HG03439 (cell line): ENCODE results near the gene TTYH3.

Source experiments
- ATAC-seq: cut with Tn5 transposase; IDR thresholded peaks from one replicate; pipeline ENCODE4 v1.9.1; 2021; ENCODE audit warnings: mild to moderate bottlenecking, moderate library complexity; ENCODE audit not compliant: unreplicated experiment

The TTYH3 gene

DNA sequence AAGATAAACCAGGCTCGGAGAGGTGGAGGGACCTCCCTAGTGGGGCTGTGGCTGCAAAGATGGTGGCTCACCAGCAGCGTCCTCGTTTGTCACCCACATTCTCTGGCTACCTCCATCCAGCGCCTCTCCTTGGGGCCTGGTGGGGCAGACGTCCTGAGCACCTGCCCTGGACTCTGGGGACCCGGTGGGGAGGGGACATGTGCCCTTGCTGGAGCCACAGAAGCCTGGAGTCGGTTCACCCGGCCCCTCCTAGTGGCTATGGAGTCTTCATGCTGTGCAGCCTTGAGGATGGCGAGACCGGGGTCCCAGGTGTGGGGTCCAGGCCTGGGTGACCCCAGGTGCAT, 14.5 kb downstream of the TTYH3 start:
- ATAC-seq: no peak

DNA sequence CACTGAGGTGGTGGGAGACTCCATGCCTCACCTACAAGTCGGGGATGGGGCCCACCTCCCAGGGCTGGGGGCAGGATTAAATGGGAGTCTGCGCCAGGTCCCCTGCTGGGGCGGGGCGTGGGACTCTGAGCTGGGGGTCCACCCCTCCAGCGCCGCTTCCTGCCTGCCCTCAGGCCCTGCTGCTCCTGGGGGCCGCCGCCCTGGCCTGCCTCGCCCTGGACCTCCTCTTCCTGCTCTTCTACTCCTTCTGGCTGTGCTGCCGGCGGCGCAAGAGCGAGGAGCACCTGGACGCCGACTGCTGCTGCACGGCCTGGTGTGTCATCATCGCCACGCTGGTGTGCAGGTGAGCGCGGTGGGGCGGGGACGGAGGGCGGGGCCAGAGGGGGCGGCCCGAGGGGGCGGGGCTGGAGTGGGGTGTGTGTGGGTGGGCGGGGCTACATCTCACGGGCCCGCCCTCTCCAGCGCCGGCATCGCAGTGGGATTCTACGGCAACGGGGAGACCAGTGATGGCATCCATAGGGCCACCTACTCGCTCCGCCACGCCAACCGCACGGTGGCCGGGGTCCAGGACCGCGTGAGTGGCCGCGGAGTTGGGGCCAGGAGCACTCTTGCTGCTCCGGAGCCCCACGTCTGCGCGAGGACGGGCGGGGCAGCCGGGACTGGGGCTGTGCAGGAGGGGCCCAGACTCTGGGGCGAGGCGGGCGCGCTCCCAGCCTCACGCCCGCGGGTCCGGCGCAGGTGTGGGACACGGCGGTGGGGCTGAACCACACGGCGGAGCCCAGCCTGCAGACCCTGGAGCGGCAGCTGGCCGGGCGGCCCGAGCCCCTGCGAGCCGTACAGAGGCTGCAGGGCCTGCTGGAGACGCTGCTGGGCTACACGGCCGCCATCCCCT, 15.1 kb downstream of the TTYH3 start:
- ATAC-seq: no peak

DNA sequence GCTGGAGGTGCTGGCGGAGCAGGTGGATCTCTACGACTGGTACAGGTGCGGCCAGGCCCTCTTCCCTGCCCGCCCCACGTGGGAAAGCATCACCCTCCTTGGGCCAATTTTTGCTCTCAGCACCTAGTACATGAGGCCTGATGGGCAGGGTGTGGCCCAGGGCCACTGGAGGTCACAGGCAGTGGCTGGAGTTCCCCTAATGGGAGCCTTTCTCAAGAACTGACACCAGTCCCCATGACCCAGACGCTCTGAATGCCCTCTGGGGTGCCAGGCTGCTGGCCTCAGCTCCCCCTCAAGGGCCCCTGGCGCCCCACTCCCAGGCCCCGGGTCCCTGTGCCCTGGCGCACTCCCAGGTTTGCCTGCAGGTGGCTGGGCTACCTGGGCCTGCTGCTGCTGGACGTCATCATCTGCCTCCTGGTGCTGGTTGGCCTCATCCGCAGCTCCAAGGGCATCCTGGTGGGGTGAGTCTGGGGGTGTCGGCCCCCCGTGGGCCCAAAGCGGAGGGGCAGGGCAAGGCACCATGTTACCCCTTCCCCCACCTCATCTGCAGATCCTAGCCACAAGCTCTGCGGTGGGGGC, 15.9 kb downstream of the TTYH3 start:
- no peak for ATAC-seq

DNA sequence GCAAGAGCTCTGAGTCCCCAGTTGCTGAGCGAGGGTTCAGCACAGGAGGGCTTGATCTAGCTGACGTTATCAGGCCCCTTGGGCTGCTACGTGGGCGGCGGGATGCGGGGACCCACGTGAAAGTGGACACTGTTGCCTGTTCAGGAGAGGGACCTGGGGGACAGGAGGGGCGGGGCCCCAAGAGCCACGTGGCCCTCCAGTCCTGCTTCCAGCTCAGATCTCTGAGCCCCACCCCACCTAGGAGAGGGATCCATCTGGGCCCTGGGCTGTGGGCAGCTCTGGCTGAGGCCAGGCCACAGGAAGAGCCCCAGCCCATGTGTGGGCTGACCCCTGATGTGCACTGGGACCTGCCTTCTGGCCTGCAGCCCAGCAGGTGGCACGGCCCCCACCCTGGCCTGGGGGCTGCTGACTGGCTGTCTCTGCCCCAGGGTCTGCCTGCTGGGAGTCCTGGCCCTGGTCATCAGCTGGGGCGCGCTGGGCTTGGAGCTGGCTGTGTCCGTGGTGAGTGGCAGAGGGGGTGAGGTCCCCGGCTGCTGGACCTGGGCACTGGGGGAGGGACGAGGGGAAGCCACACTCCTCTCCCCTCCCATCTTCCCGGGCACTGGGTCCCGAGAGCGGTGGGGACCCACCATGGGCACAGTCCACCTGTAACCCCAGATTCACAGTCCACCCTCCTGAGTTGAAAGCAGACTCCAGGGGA, 17.5 kb downstream of the TTYH3 start:
- no peak for ATAC-seq

DNA sequence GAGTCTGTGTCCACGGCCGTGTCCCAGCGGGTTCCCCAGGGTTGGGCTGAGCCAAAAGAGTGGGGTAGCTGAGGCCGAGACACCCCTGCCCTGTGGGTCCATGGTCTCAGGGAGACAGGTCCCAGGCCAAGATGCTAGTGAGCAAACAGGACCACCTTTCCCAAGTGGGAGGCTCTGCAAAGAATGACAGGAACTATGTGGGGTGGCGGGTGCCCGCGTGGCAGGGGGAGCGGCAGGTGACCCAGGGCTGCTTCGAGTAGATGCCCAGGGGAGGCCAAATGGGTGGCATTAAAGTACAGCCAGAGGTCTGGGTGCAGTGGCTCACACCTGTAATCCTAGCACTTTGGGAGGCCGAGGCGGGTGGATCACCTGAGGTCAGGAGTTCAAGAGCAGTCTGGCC, 18.2 kb downstream of the TTYH3 start:
- no peak for ATAC-seq

DNA sequence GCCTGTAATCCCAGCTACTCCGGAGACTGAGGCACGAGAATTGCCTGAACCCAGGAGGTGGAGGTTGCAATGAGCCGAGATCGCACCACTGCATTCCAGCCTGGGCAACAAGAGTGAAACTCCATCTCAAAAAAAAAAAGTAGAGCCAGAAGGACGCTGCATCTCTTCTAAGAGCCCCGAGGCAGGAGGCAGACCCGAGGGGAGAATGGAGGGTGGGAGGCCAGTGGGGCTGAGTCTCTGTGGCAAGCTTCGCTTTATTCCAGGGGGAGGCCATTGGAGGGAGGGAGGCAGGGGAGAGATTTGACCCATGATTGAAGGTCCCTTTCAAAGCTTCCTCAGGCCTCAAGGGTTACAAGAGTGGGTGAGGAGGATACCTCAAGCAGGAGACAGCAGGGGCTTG, 18.7 kb downstream of the TTYH3 start:
- ATAC-seq: no peak

DNA sequence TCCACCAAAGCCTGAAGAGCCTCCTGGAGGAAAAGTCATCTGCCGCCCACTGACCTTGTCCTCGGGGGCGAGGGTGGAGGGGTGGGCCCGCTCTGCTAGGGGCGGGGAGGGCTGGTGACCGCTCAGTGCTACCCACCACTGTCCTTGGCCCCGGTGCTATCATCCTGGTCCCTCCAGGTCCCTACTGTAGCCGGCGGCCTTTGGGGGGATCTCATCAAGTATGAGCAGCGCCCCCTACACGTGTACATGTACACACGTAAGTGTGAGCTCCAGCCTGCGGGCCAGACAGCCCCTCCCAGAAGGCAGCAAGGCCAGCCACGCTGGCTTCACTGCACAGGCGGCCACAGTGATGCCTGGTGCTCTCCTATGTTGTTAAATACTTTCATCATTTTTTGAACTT, 19.6 kb downstream of the TTYH3 start:
- ATAC-seq: no peak

DNA sequence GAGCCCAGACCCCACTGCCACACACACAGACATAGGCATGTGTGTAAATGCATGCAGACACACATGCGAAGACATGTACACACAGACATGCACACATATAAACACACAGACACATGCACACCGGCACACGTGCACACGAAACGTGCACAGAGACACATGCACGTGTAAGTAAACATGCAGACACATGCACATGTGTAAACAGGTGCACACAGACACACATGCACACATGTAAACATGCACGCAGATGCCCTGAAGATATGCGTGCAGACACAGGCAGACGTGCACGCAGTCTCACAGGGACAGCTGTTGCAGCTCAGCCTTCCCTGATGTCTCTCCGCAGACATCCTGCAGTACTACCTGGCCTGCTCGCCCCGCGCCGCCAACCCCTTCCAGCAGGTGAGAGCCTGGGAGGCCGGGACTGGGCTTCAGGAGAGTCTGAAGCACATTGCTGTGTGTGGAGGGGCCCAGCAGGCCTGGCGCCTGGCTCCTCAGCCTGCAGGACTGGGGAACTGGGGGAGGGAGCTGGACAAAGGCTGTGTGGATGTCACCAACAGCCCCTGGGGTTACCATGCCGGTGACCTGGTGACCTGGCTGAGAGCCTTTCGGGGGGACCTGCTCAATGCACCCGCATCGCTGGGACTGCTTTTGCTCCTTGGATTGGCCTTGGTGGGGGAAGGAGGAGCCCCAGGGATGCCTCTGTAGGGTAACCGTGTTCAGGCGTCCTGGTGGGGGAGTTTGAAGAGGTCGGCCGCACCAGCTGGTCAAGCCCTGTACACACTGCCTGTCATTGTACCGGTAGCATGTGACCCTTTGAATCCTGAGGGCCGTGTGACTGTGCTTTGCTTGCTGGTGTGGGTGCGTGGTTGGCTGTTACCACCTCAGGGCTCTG, 20.3 kb downstream of the TTYH3 start:
- ATAC-seq: no peak

DNA sequence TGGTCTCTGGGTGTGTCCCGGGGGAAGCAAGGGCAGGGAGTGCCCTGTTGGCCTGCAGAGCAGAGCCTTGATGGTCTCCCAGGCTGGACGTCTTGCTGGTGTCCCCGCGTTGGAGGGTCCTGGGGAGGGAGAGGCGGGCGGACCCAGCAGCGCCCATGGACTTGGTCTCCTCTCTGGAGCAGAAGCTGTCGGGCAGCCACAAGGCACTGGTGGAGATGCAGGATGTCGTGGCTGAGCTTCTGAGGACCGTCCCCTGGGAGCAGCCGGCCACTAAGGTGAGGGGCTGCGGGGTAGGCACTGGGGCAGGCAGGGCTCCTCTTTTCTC, 20.9 kb downstream of the TTYH3 start:
- ATAC-seq: no peak

DNA sequence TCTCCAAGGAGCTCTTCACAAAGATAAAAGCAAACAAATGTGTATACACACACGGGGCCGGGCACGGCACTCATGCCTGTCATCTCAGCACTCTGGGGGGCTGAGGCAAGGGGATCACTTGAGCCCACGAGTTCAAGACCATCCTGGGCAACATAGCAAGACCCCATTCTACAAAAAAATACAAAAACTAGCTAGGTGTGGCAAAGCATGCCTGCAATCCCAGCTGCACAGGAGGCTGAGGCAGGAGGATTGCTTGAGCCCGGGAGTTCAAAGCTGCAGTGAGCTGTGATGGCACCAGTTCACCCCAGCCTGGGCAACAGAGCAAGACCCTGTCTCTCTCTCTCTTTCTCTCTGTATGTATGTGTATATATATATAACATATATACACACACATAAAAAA, 22.3 kb downstream of the TTYH3 start:
- no peak for ATAC-seq

DNA sequence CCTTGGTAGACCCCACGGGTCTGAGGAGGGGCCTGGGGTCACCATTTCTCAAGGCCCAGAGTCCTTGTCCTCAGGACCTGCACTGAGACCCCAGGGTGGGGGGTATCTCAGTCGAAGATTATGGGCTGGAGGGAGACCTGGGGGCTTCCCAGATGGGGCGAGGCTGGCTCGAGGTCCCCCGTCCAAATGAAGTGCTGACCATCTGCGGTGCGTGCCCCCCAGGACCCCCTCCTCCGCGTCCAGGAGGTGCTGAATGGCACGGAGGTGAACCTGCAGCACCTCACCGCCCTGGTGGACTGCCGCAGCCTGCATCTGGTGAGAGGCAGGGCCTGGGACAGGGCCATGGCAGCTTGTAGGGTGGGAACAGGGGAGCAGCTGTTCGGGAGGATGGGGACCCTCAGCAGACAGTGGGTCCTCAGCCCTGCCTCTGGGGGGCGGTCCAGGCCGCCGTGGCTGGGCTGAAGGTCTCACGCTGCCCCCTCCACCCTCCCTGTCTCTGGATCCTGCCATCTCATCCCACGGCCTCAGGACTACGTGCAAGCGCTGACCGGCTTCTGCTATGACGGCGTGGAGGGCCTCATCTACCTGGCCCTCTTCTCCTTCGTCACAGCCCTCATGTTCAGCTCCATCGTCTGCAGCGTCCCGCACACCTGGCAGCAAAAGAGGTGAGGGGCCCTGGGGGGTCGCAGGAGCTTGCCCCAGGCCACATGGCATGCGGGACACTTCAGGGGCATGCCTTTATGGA, 24.3 kb downstream of the TTYH3 start:
- ATAC-seq: no peak

DNA sequence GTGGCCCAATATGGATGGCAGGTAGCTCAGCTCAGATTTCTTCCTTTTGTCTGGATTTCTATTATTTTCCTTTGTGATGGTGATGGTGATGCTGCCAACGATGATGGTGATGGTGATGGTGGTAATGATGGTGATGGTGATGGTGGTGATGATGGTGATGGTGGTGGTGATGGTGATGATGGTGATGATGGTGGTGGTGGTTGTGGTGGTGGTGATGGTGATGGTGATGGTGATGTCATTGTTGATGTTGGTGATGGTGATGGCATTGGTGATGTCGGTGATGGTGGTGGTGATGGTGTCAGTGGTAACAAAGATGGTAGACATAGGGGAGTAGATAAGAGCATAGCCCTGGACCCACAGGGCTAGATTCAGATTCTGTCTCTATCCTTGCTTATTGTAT, 25.4 kb downstream of the TTYH3 start:
- no peak for ATAC-seq

DNA sequence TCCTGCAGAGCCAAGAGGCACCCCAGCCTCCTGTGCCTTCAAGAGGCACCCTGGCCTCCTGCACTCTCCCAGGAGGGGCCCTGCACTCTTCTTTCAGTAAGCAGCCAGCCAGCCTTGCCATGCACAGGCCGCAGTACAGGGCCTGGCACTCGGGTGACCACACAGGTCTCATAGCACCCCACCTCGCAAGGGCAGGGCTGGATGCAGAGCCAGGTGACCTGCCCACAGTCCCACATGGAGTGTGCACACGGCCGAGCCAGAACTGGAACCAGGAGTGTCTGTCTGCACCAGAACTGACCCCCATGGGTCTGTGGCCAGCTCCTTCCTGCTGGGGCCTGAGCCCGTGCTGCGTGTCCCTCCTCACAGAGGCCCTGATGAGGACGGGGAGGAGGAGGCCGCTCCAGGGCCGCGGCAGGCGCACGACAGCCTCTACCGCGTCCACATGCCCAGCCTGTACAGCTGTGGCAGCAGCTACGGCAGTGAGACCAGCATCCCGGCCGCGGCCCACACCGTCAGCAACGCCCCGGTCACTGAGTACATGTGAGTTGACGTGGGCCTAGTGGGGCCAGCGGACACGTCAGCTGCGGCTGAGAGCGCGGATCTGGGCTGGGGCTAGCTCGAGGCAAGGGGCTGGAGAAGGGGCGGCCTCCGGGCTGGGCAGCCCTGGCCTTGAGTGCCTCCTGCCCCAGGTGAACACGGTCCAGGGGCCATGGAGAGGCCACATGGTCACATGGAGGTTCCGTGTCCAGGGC, 26.3 kb downstream of the TTYH3 start:
- no peak for ATAC-seq

DNA sequence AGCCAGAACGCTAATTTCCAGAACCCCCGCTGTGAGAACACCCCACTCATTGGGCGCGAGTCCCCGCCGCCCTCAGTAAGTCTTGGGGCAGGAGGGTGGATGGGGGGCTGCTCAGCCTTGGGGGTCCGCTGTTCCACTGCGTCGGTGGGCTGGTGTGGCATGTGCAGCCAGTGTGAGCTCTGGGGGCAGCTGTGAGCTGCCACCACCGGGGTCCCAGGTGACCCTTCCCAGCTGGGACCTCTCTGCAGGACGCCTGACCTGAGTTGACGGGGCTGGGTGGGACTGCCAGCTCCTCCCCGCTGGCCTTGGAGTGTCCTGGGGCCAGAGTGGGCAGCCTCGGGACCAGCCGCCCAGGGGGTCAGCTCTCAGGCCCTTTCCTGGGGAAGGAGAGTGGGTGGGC, 27.2 kb downstream of the TTYH3 start:
- ATAC-seq: no peak

DNA sequence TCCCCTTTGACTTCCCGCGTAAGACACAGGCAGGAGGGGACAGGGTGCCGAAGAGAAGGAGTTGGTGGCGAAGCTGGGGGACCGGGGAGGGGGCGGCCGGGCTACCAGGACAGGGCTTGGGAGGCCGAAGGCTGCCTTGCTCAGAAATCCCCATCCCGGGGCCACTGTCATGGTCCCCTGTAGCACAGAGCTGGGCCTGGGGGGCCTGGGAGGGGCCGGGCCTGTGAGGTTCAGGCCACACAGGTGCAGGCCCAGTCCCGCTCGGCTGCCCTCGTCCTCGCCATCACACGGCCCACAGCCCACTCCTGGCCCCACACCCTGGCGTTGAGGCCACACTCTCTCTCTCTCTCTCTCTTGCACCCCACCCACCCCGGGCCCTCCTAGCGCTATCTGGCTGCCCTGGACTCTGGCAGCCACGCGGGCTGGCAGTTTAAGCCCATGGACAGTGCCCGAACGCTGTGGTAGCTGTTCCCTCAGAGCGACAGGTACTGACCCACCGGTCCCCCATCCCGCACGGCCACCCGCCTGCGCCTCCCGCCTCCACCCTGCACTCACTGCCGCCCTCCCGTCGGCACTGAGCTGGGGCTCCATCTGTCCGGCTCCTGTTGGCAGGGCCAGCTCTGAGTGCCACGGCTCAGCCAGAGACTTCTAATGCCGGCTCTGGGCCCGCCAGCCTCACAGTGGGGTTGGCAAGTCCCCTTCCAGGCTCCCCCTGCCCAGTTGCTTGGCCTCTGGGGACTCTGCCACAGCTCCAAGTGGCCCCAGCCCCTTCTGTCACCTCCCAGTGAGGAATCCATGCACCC, 28.0 kb downstream of the TTYH3 start:
- no peak for ATAC-seq

DNA sequence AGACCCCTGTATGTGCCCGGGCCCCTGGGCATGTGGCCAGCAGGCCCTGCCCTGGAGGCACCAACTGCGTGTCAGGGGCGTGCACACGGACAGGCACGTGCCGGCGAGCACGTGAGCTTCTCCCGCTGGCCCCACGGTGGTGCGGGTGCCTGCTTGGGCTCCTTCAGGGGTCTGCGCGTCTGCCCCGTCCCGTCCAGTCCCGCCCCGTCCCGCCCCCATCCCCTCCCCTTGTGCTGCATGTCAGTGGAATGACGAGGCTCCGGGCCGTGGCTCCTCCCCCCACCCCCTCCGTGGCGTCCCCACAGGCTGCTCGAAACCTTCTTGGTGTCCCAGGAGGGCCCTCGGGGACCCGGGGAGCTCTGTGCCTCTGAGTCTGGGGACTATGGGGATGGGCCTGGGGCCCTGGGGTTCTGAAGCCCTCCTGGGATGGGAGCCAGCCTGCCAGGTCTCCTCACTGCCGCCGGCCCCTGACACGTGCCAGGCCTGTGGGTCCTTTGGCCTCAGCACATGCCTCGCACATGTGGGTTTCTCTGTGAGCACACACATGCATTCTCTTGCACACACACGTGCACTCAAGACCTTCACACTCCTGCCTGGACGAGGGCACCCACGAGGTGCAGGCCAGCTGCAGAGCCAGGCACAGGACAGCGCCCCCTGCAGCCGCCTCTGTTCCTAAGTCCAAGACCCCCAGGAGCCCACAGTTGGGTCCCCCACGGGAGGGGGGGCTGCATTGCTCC, 28.7 kb downstream of the TTYH3 start:
- ATAC-seq: no peak

DNA sequence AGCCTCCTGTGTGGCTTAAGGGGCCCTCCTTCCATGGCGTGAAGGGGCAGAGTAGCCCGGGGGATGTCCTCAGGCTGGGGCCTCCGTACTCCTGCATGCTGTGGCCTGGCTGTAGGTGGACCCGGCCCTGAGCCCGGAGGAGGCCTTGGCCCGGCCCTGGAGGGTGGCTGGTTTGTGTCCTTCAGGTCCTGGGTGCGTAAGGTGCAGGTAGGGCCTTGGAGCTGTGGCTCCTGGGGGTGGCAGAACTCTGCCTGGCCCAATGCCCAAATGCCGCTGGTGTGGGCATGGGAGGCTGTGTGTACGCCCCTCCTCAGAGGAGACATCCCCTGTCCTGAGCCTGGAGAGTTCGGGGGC, 29.3 kb downstream of the TTYH3 start:
- ATAC-seq: no peak

DNA sequence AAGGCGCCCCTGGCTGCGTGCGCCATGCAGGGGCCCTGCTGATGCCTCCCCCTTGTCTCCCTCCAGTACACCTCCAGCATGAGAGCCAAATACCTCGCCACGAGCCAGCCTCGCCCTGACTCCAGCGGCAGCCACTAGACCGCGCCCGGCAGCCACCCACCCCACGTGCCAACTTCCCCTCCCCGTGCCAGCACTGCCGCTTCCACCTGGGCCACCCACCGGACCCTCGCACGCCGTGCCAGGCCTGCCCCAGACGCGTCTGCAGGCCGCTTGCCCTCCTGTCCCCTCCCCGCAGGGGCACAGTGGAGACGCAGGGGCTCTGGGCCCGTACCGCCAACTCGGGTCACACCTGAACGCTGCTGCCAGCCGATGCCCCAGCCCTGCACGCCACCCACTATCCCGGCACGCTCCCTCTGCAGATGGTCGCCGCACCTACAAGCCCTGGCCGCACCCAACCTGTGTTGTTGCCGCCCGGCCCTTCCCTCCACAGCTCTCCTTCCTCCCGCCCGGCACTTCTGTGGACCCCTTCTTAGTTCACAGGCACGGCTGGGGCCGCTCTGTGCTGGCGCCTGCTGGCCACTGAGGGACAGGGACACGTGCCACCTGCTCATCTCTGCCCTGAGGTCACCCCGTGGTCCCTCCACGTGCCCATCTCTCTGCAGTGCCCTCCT, 30.0 kb downstream of the TTYH3 start:
- no peak for ATAC-seq
